SK-N-MC (cell line): ENCODE data around the gene GH1.

Source experiments
- DNase-seq: peaks from one replicate; pipeline ENCODE4 v3.0.0-alpha.2; 2011; ENCODE audit warnings: low read depth, low spot score
- H3K27ac ChIP-seq: fragments of 200-600 bp; sonication (generic); 2 replicates; pipeline ENCODE4 v1.5.1; 2016; ENCODE audit warnings: mixed run types
- H3K36me3 ChIP-seq: fragments of 200-600 bp; sonication (generic); 2 replicates; pipeline ENCODE4 v1.6.1; 2017; ENCODE audit warnings: antibody characterized with exemption, low read length, mixed read lengths; ENCODE audit not compliant: insufficient read depth
- H3K4me3 ChIP-seq: fragments of 200-600 bp; sonication (generic); 2 replicates; pipeline ENCODE4 v1.5.1; 2016
- H3K9ac ChIP-seq: fragments of 200-600 bp; sonication (generic); 2 replicates; pipeline ENCODE4 v1.8.0; 2017; ENCODE audit warnings: mixed run types, mixed read lengths; ENCODE audit not compliant: insufficient read length
- H3K9me3 ChIP-seq: fragments of 200-600 bp; sonication (generic); 2 replicates; pipeline ENCODE4 v1.6.1; 2017; ENCODE audit warnings: low read depth, mild to moderate bottlenecking, antibody characterized with exemption, low read length, moderate library complexity, mixed read lengths
- EZH2 ChIP-seq: fragments of 200-600 bp; sonication (generic); IDR thresholded peaks from one replicate; pipeline ENCODE4 v1.6.1; 2017; ENCODE audit warnings: antibody characterized with exemption
- FOXP2 ChIP-seq: optimal IDR thresholded peaks from 2 replicates; pipeline ENCODE3; 2011; ENCODE audit warnings: mild to moderate bottlenecking, moderate library complexity; ENCODE audit not compliant: insufficient read depth; ENCODE audit errors: extremely low read length, control extremely low read depth
- POLR2AphosphoS5 ChIP-seq: IDR thresholded peaks from 2 replicates; pipeline ENCODE4 v1.6.1; 2012; ENCODE audit warnings: mild to moderate bottlenecking, low read depth, low read length, borderline replicate concordance

Gene GH1

GRCh38 chr17:63946440-63947363 is 28.1 kb upstream of the GH1 start:
- H3K4me3 ChIP-seq: no peak overlapping the region
- H3K9ac ChIP-seq: no peak overlapping the region
- H3K27ac ChIP-seq: no peak overlapping the region
- no peaks in the 10 kb centered on the region for H3K36me3 ChIP-seq
- no peak for TF ChIP-seq EZH2
- H3K9me3 ChIP-seq: no peaks in the 10 kb centered on the region
- no peak for DNase-seq

DNA sequence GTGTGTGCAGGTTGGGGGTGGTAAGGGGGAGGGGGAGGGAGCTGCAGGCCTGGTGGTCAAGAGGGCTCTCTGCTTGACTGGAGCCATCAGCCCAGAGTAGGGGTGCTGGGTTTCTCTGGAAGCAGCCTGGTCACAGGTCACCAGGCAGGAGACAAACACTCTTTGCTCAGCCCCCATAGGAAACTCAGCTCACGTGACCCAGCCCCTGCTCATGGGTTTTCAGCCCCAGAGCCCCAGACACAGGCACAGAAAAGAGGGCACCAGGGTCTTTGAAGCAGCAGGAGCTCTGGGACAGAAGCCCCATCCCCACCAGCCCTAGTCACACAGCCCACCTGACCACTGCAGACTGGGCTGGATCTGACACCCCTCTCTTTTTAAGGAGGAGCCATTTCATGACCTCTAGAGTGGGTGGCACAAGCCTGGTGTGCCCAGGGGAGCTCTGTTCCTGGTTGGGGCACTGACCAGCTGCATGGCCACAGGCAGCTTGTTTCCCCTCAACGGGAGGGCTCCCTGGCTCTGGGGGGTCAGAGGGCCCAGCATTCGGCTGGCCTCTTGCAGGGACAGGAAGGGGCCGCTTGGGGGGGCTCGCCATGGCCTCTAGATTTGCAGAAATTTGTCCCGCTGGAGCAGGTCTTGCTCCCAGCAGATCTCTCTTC is 27.3 kb upstream of the GH1 start:
- Histone ChIP-seq H3K9ac (no peak overlapping the region), H3K9me3 (no peaks in the 10 kb centered on the region), H3K36me3 (no peaks in the 10 kb centered on the region), H3K27ac (no peak overlapping the region), H3K4me3 (no peak overlapping the region)
- TF ChIP-seq FOXP2: no peak
- no peak for TF ChIP-seq POLR2AphosphoS5
- TF ChIP-seq EZH2: no peak
- DNase-seq: no peak

- DNase-seq: no peak
- Histone ChIP-seq H3K36me3 (no peaks in the 10 kb centered on the region), H3K27ac (no peak overlapping the region), H3K9me3 (no peaks in the 10 kb centered on the region), H3K9ac (no peak overlapping the region), H3K4me3 (no peak overlapping the region)
- TF ChIP-seq POLR2AphosphoS5 (no peak), EZH2 (no peak), FOXP2 (no peak)
These were observed 26.3 kb upstream of the GH1 start for GRCh38 chr17:63944736-63945499.

DNA sequence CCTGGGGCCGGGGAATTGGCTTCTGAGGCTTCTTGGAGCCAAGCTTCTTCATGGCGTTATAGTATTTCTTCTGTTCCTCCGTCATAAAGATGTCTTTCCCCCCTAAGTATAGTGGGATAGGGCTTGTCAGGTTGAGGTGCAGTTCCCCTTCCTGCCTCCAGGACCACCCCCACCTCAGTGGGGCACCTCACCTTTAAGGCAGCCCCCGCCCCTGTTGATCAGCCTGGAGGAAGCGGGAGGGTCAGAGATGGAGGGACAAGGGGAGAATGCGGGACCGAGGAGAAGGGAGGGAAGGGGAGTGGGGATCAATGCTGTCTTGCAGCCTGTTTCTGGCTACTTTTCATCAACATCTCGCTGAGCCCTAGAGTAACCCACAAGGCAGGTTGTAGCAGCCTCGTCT is 25.1 kb upstream of the GH1 start:
- H3K9me3 ChIP-seq: no peaks in the 10 kb centered on the region
- no peak for TF ChIP-seq FOXP2
- no peak for TF ChIP-seq EZH2
- TF ChIP-seq POLR2AphosphoS5: no peak
- no peak for DNase-seq
- H3K4me3 ChIP-seq: no peak overlapping the region
- H3K36me3 ChIP-seq: no peaks in the 10 kb centered on the region
- no peak overlapping the region for H3K9ac ChIP-seq
- no peak overlapping the region for H3K27ac ChIP-seq

DNA sequence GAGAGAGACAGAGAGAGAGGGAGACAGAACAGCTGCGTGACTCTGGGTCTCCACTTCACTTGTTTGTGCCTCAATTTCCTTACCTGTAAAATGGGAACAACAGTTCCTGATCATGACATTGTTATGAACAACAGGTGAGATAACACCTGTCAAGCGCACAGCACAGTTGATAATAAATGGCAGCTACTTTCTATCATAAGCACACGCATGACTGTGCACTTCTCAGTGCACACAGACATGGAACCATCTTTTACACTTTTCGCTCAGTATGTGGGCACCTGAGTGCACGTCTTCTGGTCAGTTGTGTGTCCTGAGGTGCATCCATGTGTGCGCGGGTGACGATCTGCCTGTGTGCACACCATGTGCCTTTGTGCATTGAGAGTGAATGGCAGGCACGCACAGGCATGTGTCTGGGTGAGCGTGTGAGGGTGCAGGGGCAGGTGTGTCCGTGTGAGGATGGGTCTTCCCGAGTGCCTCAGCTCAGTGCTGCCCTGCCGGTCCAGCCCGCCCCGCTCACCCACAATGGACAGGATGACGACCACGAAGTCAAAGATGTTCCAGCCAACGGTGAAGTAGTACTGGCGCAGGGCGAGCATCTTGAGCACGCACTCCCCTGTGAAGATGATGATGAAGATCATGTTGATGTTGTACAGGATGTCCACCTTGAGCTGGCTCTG is 23.8 kb upstream of the GH1 start:
- Histone ChIP-seq H3K9ac (no peak overlapping the region), H3K36me3 (no peaks in the 10 kb centered on the region), H3K4me3 (no peak overlapping the region), H3K27ac (no peak overlapping the region), H3K9me3 (no peaks in the 10 kb centered on the region)
- DNase-seq: no peak
- TF ChIP-seq EZH2: no peak
- TF ChIP-seq FOXP2: no peak
- no peak for TF ChIP-seq POLR2AphosphoS5

DNA sequence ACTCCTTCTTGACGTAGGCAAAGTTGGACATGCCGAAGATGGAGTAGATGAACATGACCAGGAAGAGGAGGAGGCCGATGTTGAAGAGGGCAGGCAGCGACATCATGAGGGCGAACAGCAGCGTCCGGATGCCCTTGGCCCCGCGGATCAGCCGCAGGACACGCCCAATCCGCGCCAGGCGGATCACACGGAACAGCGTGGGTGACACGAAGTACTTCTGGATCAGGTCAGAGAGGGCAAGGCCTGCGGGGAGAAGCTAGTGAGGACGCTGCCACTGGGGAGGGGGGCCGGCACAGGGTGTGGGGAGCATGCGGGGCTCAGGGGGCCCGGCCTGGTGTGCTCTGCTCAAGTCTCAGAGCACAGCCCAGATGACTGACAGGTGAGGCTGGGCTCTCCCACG is 23.1 kb upstream of the GH1 start:
- no peaks in the 10 kb centered on the region for H3K9me3 ChIP-seq
- DNase-seq: no peak
- H3K4me3 ChIP-seq: no peak overlapping the region
- H3K9ac ChIP-seq: no peak overlapping the region
- no peak overlapping the region for H3K27ac ChIP-seq
- TF ChIP-seq EZH2 (no peak), FOXP2 (no peak), POLR2AphosphoS5 (no peak)
- H3K36me3 ChIP-seq: no peaks in the 10 kb centered on the region

DNA sequence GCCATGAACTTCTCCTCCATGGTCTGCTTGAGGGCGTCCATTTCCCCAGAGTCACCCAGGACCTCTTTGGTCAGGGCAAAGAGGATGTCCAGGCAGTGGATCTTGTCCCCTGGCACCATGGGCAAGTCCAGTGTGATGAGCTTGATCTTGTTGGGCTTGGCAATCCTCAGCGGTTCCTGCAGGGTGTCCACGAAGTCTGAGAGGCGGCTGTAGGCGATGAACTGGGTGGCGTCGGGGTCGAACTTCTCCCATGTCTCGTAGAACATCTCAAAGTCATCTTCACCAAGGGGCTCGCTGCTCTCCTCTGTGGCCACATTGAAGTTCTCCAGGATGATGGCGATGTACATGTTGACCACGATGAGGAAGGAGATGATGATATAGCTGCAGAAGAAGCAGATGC is 22.5 kb upstream of the GH1 start:
- no peak for DNase-seq

GRCh38 chr17:63940584-63940983 is 21.9 kb upstream of the GH1 start:
- Histone ChIP-seq H3K4me3 (no peak overlapping the region), H3K9ac (no peak overlapping the region), H3K9me3 (no peaks in the 10 kb centered on the region), H3K27ac (no peak overlapping the region), H3K36me3 (no peaks in the 10 kb centered on the region)
- DNase-seq: no peak
- TF ChIP-seq FOXP2 (no peak), EZH2 (no peak), POLR2AphosphoS5 (no peak)

More for the DNA sequence above, 22.5 kb upstream of the GH1 start:
- no peaks in the 10 kb centered on the region for H3K9me3 ChIP-seq
- H3K36me3 ChIP-seq: no peaks in the 10 kb centered on the region
- H3K4me3 ChIP-seq: no peak overlapping the region
- H3K9ac ChIP-seq: no peak overlapping the region
- no peak overlapping the region for H3K27ac ChIP-seq
- TF ChIP-seq POLR2AphosphoS5 (no peak), EZH2 (no peak), FOXP2 (no peak)
